ES-I3 (cell line): Measurements from ENCODE around the gene AQP3.
"Not testable (repeated sequence)": the region's sequence is repeated elsewhere in the genome, so short reads cannot be mapped to it uniquely, and the experiment has no call there.

ENCODE experiments used
- H3K36me3 ChIP-seq: 2 replicates; pipeline ENCODE4 v1.6.1; 2013; ENCODE audit warnings: mild to moderate bottlenecking, low read length, control low read depth, moderate library complexity; ENCODE audit not compliant: insufficient read depth
- H3K4me1 ChIP-seq: 2 replicates; pipeline ENCODE4 v1.6.1; 2013; ENCODE audit warnings: mild to moderate bottlenecking, control low read depth, low read length; ENCODE audit not compliant: insufficient read depth
- H3K9ac ChIP-seq: 2 replicates; pipeline ENCODE4 v1.6.1; 2013; ENCODE audit warnings: low read depth, mild to moderate bottlenecking, low read length, moderate library complexity
- H3K9me3 ChIP-seq: 2 replicates; pipeline ENCODE4 v1.6.1; 2013; ENCODE audit warnings: mild to moderate bottlenecking, low read length, moderate library complexity; ENCODE audit not compliant: control insufficient read depth, insufficient read depth

The AQP3 gene

DNA sequence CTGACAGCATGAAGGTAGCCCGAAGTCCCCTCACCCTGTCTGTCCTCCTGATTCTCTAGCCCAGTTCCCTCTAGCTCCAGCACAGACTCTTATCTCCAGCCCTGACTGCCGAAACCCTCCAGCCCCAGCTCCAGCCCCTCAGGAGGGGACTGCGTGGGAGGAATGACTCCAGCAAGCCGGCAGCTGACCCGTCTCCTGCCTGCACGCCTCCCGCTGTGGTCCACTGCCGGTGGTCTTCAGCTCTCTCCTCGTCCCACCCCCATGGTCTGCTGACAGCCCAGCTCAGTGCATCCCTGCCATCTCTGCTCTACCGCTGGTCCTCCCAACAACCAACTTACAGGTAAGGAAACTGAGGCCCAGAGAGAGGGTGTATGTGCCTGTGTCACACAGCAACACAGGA, 45.6 kb downstream of the AQP3 start:
- not testable (repeated sequence) for H3K36me3 ChIP-seq, H3K9me3 ChIP-seq, H3K4me1 ChIP-seq, H3K9ac ChIP-seq

DNA sequence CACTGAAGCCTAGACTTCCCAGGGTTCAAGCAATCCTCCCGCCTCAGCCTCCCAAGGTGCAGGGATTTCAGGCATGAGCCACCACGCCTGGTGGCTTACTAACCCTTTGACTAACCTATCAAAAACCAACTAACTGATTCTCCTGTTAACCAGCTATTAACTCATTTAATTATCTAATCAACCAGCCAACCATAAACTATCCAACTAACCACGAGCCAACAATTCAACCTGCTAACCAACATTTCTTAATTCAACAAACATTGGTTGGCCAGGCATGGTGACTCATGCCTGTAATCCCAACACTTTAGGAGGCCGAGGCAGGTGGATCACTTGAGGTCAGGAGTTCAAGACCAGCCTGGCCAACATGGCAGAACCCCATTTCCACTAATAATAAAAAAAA, 48.3 kb downstream of the AQP3 start:
- H3K9ac ChIP-seq, H3K9me3 ChIP-seq, H3K36me3 ChIP-seq, H3K4me1 ChIP-seq: not testable (repeated sequence)

DNA sequence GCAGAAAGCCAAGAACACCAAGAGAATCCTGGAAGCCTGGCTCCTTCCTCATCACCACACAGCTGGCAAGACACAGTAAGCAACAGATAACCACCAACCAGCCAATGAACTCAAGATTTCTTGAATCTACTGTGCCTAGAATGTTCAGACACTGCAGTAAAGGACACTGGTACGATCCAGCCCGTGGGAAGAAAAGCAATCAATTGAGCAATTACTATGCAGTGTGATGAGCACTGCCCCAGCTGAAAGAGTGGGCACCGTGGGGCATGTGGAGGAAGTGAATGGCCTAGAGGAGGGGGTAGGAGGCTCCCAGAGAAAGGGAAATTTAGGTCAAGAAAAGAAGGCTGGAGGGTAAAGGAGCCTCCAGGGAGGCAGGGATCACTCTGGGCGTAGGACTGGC, 49.6 kb downstream of the AQP3 start:
- not testable (repeated sequence) for H3K9ac ChIP-seq, H3K36me3 ChIP-seq, H3K4me1 ChIP-seq, H3K9me3 ChIP-seq

DNA sequence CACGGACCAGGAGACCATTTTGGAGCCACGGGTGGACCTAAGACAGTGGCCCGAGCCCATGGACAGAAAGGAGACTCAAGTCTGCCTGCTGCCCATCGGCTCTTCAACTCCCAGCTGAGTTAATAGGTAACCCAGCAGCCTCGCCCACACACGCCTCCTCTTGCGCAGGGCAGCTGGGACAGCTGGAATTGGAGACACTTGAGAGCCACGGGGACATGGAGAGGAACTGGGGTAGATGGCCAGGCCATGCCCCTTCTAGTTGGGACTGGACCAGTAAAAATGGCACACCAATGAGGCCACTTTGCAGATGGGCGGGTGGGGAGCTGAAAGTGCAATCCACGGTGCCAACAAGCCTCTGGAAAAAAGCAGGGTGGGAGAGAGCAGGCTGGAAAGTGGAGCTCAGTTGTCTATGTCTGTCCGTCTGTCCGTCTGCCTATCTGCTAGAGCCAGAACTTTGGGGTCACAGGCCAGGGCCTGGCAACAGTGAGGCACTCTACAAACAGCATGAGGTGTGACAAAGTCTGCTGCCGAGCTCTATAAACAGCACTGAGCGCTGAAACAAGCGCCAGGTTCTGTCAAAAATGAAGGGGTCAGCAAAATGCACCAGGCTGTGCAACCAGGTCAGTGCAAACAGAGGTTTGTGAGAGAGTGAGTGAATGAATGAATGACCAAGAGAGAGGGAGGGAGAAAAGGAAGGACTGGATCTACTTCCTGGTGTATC, 52.1 kb downstream of the AQP3 start:
- H3K9me3 ChIP-seq, H3K4me1 ChIP-seq, H3K9ac ChIP-seq, H3K36me3 ChIP-seq: not testable (repeated sequence)

DNA sequence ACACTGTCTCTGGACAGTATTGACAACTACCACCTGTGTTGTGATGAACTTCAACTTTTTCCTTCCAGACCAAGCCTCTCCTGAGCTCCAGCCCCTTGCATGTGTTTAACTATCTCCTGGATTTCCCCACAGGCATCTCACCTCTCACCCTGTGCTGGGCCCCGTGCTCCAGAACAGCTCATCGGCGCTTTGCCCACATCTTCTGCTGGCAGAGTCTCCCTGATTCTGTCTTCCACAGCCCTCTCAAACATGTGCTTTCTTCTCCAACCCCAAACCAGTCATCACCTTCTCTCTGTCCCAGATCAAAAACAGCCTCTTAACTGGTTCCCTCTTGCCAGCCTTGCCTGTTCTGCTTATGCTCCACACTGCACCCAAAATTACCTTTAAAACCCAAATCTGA, 53.4 kb downstream of the AQP3 start:
- not testable (repeated sequence) for H3K9me3 ChIP-seq, H3K9ac ChIP-seq, H3K36me3 ChIP-seq, H3K4me1 ChIP-seq

DNA sequence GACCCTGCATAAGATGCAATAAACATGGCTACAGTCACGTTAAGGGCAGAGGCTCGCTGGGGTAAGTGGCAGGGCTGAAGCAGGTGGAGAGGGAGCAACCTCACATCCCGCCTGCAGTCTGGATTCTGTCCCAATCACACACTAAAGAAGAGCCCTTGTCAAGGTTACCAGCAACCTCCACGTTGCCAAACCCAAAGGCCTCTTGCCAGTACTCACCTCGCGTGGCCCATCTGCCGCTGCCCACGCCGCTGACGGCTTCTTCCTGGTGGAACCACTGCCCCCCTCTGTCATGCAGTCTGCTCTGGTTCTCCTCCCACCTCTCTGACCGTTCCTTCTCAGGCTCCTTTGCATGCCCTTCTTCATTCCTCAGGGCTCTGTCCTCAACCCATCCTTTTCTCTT, 53.8 kb downstream of the AQP3 start:
- H3K36me3 ChIP-seq: no peaks in the 10 kb centered on the region
- peaks cover 4% of the 10 kb centered on the region; the same call in 1 of the 2 replicates for H3K4me1 ChIP-seq
- H3K9me3 ChIP-seq: no peaks in the 10 kb centered on the region
- no peak overlapping the region for H3K9ac ChIP-seq

DNA sequence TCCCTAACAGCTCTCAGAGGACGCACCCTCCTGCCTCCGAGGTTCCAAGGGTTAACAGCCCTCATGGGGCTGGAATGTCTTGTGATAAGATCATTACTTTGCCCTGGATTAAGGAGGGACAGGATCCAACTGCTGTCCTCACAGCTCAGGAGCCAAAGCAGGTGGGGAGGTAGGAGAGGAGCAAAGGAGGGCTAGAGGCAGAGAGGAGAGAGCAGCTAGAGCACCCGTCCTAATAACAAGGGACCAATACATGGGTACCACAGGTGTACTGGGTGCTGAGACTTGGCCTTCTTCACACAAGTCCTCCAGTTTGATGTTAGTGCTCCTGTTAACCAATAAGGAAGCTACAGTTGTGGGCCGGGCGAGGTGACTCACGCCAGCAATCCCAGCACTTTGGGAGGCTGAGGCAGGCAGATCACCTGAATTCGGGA, 54.8 kb downstream of the AQP3 start:
- H3K36me3 ChIP-seq, H3K4me1 ChIP-seq, H3K9me3 ChIP-seq, H3K9ac ChIP-seq: not testable (repeated sequence)
